Activated naive CD4-positive, alpha-beta T cell treated with anti-CD3 and anti-CD28 coated beads, Interleukin-2, amount 50 U/mL, for 16 hours (primary cell): ENCODE results near the gene VGLL4.
"Not testable (repeated sequence)": the region's sequence is repeated elsewhere in the genome, so short reads cannot be mapped to it uniquely, and the experiment has no call there.

Experiments
- DNase-seq: peaks from one replicate; pipeline ENCODE4 v3.0.0-alpha.2; 2020

The VGLL4 gene

GRCh38 chr3:11523572-11524101 is 120.1 kb downstream of the VGLL4 start:
- DNase-seq: no peak

GRCh38 chr3:11522953-11523571 is 120.7 kb downstream of the VGLL4 start:
- no peak for DNase-seq

- DNase-seq: no peak
Observed at GRCh38 chr3:11522398-11522715, 121.4 kb downstream of the VGLL4 start.

- DNase-seq: no peak
Observed at GRCh38 chr3:11521167-11521566, 122.5 kb downstream of the VGLL4 start.

GRCh38 chr3:11517601-11518000 is 126.1 kb downstream of the VGLL4 start:
- no peak for DNase-seq

GRCh38 chr3:11514191-11514821 is 129.4 kb downstream of the VGLL4 start:
- no peak for DNase-seq

GRCh38 chr3:11513817-11514135 is 129.9 kb downstream of the VGLL4 start:
- no peak for DNase-seq

GRCh38 chr3:11513125-11513816 is 130.4 kb downstream of the VGLL4 start:
- DNase-seq: not testable (repeated sequence)

- DNase-seq: not testable (repeated sequence)
Observed at GRCh38 chr3:11511606-11512005, 132.1 kb downstream of the VGLL4 start.

- DNase-seq: no peak
Observed at GRCh38 chr3:11510356-11510755, 133.4 kb downstream of the VGLL4 start.

GRCh38 chr3:11510001-11510340 is 133.7 kb downstream of the VGLL4 start:
- no peak for DNase-seq

GRCh38 chr3:11509173-11510000 is 134.3 kb downstream of the VGLL4 start:
- DNase-seq: no peak

GRCh38 chr3:11508346-11509172 is 135.2 kb downstream of the VGLL4 start:
- no peak for DNase-seq

- no peak for DNase-seq
Observed at GRCh38 chr3:11507719-11508118, 136.0 kb downstream of the VGLL4 start.
